IMR-90 (cell line): Measurements from ENCODE around the gene C15orf39. TPM values are rescaled to one million over a fixed set of nuclear protein-coding genes. Genes with fewer than 3 reads are reported as not detected.

Experiments
- ATAC-seq: fragments of 200-7000 bp; cut with Tn5 transposase; 2 replicates; pipeline ENCODE4 v1.9.1; 2020; ENCODE audit warnings: low read depth, mild to moderate bottlenecking, moderate library complexity
- BruUV-seq: library from RNA; stranded (reverse); fragments of 400-500 nt; replicated peaks from 2 replicates; lab custom pipeline; 2021; lab: Mats Ljungman, UMichigan
- CTCF ChIA-PET: fragments of 300-600 bp; formaldehyde crosslinking; extraction: SDS; loops from one replicate; lab custom pipeline; 2021; ENCODE audit warnings: antibody characterized with exemption; lab: Yijun Ruan, JAX
- POLR2A ChIA-PET: fragments of 300-600 bp; sonication (Branson Sonifier 250); formaldehyde crosslinking; loops from one replicate; lab custom pipeline; 2022; ENCODE audit warnings: antibody characterized with exemption; ENCODE audit not compliant: unreplicated experiment; lab: Charles Lee
- DNase-seq: peaks from one replicate; pipeline ENCODE4 v3.0.0; 2013
- H2AFZ ChIP-seq: replicated peaks from 2 replicates; pipeline ENCODE3; 2013; ENCODE audit warnings: low read length, mild to moderate bottlenecking; ENCODE audit not compliant: poor library complexity
- H2AK5ac ChIP-seq: 2 replicates; pipeline ENCODE4 v1.6.1; 2013; ENCODE audit warnings: low read depth, low read length, inconsistent platforms
- H2AK9ac ChIP-seq: replicated peaks from 2 replicates; pipeline ENCODE3; 2013; ENCODE audit warnings: mild to moderate bottlenecking, low read depth, low read length, moderate library complexity; ENCODE audit not compliant: poor library complexity
- H2BK120ac ChIP-seq: 2 replicates; pipeline ENCODE4 v1.6.1; 2013; ENCODE audit warnings: low read depth, low read length, inconsistent platforms
- H2BK15ac ChIP-seq: 3 replicates; pipeline ENCODE4 v1.6.1; 2013; ENCODE audit warnings: low read depth, low read length, inconsistent platforms
- H2BK20ac ChIP-seq: 2 replicates; pipeline ENCODE4 v1.6.1; 2013; ENCODE audit warnings: low read depth, mild to moderate bottlenecking, inconsistent platforms, low read length, moderate library complexity
- H2BK5ac ChIP-seq: 2 replicates; pipeline ENCODE4 v1.6.1; 2013; ENCODE audit warnings: mild to moderate bottlenecking, low read depth, low read length, inconsistent platforms; ENCODE audit not compliant: poor library complexity, severe bottlenecking
- H3K14ac ChIP-seq: replicated peaks from 2 replicates; pipeline ENCODE4 v1.6.1; 2013; ENCODE audit warnings: low read depth, low read length, inconsistent platforms
- H3K18ac ChIP-seq: 2 replicates; pipeline ENCODE4 v1.6.1; 2013; ENCODE audit warnings: low read depth, low read length, control low read depth
- H3K23ac ChIP-seq: 2 replicates; pipeline ENCODE4 v1.6.1; 2013; ENCODE audit warnings: low read depth, low read length, inconsistent platforms
- H3K27ac ChIP-seq: 2 replicates; pipeline ENCODE4 v1.5.1; 2013; ENCODE audit warnings: mild to moderate bottlenecking, control low read depth, low read length; ENCODE audit not compliant: insufficient read depth
- H3K27me3 ChIP-seq: 2 replicates; pipeline ENCODE4 v1.6.1; 2013; ENCODE audit warnings: low read length; ENCODE audit not compliant: control insufficient read depth, insufficient read depth
- H3K36me3 ChIP-seq: 2 replicates; pipeline ENCODE4 v1.6.1; 2013; ENCODE audit warnings: low read length, mixed read lengths; ENCODE audit not compliant: control insufficient read depth, insufficient read depth
- H3K4ac ChIP-seq: 2 replicates; pipeline ENCODE4 v1.6.1; 2013; ENCODE audit warnings: low read depth, low read length, inconsistent platforms
- H3K4me1 ChIP-seq: 2 replicates; pipeline ENCODE4 v1.6.1; 2013; ENCODE audit warnings: low read length, mixed read lengths; ENCODE audit not compliant: control insufficient read depth, insufficient read depth
- H3K4me2 ChIP-seq: 2 replicates; pipeline ENCODE4 v1.6.1; 2013; ENCODE audit warnings: low read depth, mild to moderate bottlenecking, control low read depth, low read length, moderate library complexity
- H3K4me3 ChIP-seq: 2 replicates; pipeline ENCODE4 v1.5.1; 2013; ENCODE audit warnings: low read depth, mild to moderate bottlenecking, control low read depth, low read length, moderate library complexity; ENCODE audit not compliant: insufficient read depth
- H3K56ac ChIP-seq: 2 replicates; pipeline ENCODE4 v1.6.1; 2013; ENCODE audit warnings: low read length, inconsistent platforms; ENCODE audit not compliant: insufficient read depth; ENCODE audit errors: extremely low read depth
- H3K79me1 ChIP-seq, 2 experiments: 2 replicates each; pipeline ENCODE4 v1.6.1; 2013; ENCODE audit warnings: low read length in 2 of 2, inconsistent platforms in 1 of 2, low read depth in 1 of 2
- H3K9ac ChIP-seq: 2 replicates; pipeline ENCODE4 v1.6.1; 2013; ENCODE audit warnings: low read depth, low read length, control low read depth
- H3K9me1 ChIP-seq: 2 replicates; pipeline ENCODE4 v1.6.1; 2013; ENCODE audit warnings: low read length, inconsistent platforms; ENCODE audit not compliant: insufficient read depth
- H3K9me3 ChIP-seq: 2 replicates; pipeline ENCODE4 v1.6.1; 2013; ENCODE audit warnings: low read length; ENCODE audit not compliant: control insufficient read depth, insufficient read depth
- H4K20me1 ChIP-seq: 2 replicates; pipeline ENCODE4 v1.6.1; 2013; ENCODE audit warnings: low read length, inconsistent platforms; ENCODE audit not compliant: insufficient read depth
- H4K5ac ChIP-seq: 2 replicates; pipeline ENCODE4 v1.6.1; 2013; ENCODE audit warnings: mild to moderate bottlenecking, low read depth, low read length, control low read depth
- H4K8ac ChIP-seq, 2 experiments: 2 replicates each; pipeline ENCODE4 v1.6.1; 2013; ENCODE audit warnings: low read depth in 2 of 2, low read length in 2 of 2, control low read depth in 1 of 2, inconsistent platforms in 1 of 2
- H4K91ac ChIP-seq: 2 replicates; pipeline ENCODE4 v1.6.1; 2013; ENCODE audit warnings: low read depth, low read length, inconsistent platforms; ENCODE audit not compliant: insufficient read depth
- BHLHE40 ChIP-seq: fragments of 150-350 bp; IDR thresholded peaks from 2 replicates; pipeline ENCODE4 v1.6.1; 2016; ENCODE audit warnings: mild to moderate bottlenecking, low read depth, low read length
- CEBPB ChIP-seq: IDR thresholded peaks from 2 replicates; pipeline ENCODE4 v1.6.1; 2012; ENCODE audit warnings: low read depth, low read length, improper control_type of control experiment
- CHD1 ChIP-seq: IDR thresholded peaks from 2 replicates; pipeline ENCODE4 v1.6.1; 2012; ENCODE audit warnings: low read depth, low read length, improper control_type of control experiment
- FOS ChIP-seq: fragments of 150-350 bp; IDR thresholded peaks from 2 replicates; pipeline ENCODE4 v1.6.1; 2016; ENCODE audit warnings: low read depth, low read length
- MAFK ChIP-seq: IDR thresholded peaks from 2 replicates; pipeline ENCODE4 v1.6.1; 2012; ENCODE audit warnings: low read depth, low read length, improper control_type of control experiment
- MAZ ChIP-seq: IDR thresholded peaks from 2 replicates; pipeline ENCODE4 v1.6.1; 2012; ENCODE audit warnings: low read depth, mild to moderate bottlenecking, low read length, improper control_type of control experiment, moderate library complexity, borderline replicate concordance
- MXI1 ChIP-seq: IDR thresholded peaks from 2 replicates; pipeline ENCODE4 v1.6.1; 2012; ENCODE audit warnings: low read depth, mild to moderate bottlenecking, low read length, moderate library complexity, borderline replicate concordance
- NFE2L2 ChIP-seq: fragments of 150-350 bp; IDR thresholded peaks from 2 replicates; pipeline ENCODE4 v1.6.1; 2016; ENCODE audit warnings: low read depth, mild to moderate bottlenecking, low read length
- POLR2A ChIP-seq: IDR thresholded peaks from 2 replicates; pipeline ENCODE4 v1.6.1; 2012; ENCODE audit warnings: mild to moderate bottlenecking, low read depth, low read length
- RAD21 ChIP-seq: IDR thresholded peaks from 2 replicates; pipeline ENCODE4 v1.6.1; 2012; ENCODE audit warnings: low read length, improper control_type of control experiment
- RCOR1 ChIP-seq: IDR thresholded peaks from 2 replicates; pipeline ENCODE4 v1.6.1; 2012; ENCODE audit warnings: mild to moderate bottlenecking, low read length, improper control_type of control experiment; ENCODE audit not compliant: insufficient replicate concordance
- RFX5 ChIP-seq: IDR thresholded peaks from 2 replicates; pipeline ENCODE4 v1.8.0; 2012; ENCODE audit warnings: low read depth, mild to moderate bottlenecking, low read length, moderate library complexity
- SMC3 ChIP-seq: fragments of 150-350 bp; IDR thresholded peaks from 2 replicates; pipeline ENCODE4 v1.6.1; 2016; ENCODE audit warnings: low read depth, mild to moderate bottlenecking, antibody characterized with exemption, low read length, moderate library complexity
- WGBS, 2 experiments: methylation state at CpG; one replicate each; pipeline versions ENCODE4 v1.1.5 to v1.1.7; 2013; ENCODE audit warnings: missing lambda C conversion rate in 2 of 2; ENCODE audit not compliant: insufficient read length in 1 of 2; ENCODE audit errors: extremely low coverage in 2 of 2; 5-methylcytosine and 5-hydroxymethylcytosine counted together
- dilution Hi-C: fragments of 300-500 bp; cut with HindIII; formaldehyde crosslinking; loops from one replicate; pipeline ENCODE4 v1.14.3; 2018; ENCODE audit warnings: low sequenced_read_pairs; ENCODE audit not compliant: unreplicated experiment
- in situ Hi-C: fragments of 300-500 bp; cut with MboI; formaldehyde crosslinking; loops from 3 replicates; pipeline ENCODE4 v1.14.3; 2019; ENCODE audit warnings: low sequenced_read_pairs, inconsistent platforms, mixed read lengths
- intact Hi-C: fragments of 100-400 bp; cut with micrococcal nuclease; formaldehyde crosslinking; loops from 2 replicates; pipeline ENCODE4 v1.10.0; 2022
- polyA plus RNA-seq, 3 experiments: library from polyadenylated mRNA; depleted of rRNA; stranded (reverse); fragments of >200 nt; gene quantifications; 2 replicates each; pipeline ENCODE4 v1.2.3, GENCODE V29; 2012; ENCODE audit warnings: low replicate concordance in 1 of 3
- total RNA-seq: library from RNA; depleted of rRNA; stranded (reverse); fragments of >200 nt; gene quantifications from 2 replicates; pipeline ENCODE4 v1.2.3, GENCODE V29; 2012
- TF ChIP-seq, protein P1 (sequence below): fragments of 150-350 bp; IDR thresholded peaks from 2 replicates; pipeline ENCODE4 v1.6.1; 2017; ENCODE audit warnings: mild to moderate bottlenecking, antibody characterized with exemption, low read length, low read depth
- TF ChIP-seq, protein P2 (sequence below): conservative IDR thresholded peaks from 2 replicates; pipeline ENCODE4 v1.5.1; 2012; ENCODE audit warnings: mild to moderate bottlenecking, low read depth, low read length, improper control_type of control experiment

C15orf39 gene
- total and polyA plus RNA-seq, 2 of the 4 experiments (the other 2 are of a cell fraction), result 1.3 to 5.7 TPM

DNA sequence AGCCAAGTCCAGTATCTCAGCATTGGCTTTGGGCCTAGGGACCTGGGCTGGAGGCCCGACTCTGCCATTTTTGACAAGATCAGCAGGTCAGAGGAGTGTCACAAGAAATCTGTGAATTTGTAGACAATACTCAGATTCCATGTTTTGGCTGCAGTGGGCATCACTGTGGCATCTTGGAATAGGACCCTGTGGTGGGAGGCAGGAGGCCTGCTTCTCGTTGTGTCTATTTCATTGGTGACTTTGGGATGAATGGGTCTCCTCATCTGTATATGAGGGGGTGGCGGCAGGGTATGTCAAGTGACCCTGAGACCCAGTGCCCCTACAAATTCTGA, 3.3 kb downstream of the C15orf39 start (continued):
- TF ChIP-seq RAD21 (no peak), CEBPB (no peak)

DNA sequence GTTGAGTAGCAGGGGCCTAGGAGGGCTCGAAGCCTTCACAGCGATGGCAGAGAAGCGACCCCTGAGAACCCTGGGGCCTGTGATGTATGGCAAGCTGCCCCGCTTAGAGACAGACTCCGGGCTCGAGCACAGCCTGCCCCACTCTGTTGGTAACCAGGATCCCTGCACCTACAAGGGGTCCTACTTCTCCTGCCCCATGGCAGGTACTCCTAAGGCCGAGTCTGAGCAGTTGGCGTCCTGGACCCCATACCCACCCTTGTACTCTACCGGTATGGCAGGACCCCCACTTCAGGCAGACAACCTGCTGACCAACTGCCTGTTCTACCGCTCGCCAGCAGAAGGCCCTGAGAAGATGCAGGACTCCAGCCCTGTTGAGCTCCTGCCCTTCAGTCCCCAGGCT, 4.3 kb downstream of the C15orf39 start:
- Histone ChIP-seq H3K18ac (no peak overlapping the region), H2BK15ac (no peak overlapping the region), H3K36me3 (peaks cover 45% of the 10 kb centered on the region), H3K9me3 (no peaks in the 10 kb centered on the region), H3K14ac (no peak overlapping the region), H3K23ac (no peak overlapping the region), H3K79me1 (peaks cover 19 to 76% of the 10 kb centered on the region in 2 experiments; a peak in 3 of 4 replicates), H2BK5ac (no peak overlapping the region), H3K27me3 (no peaks in the 10 kb centered on the region), H3K27ac (no peak overlapping the region), H3K4me3 (no peak overlapping the region), H2BK20ac (no peak overlapping the region), H2AFZ (no peak overlapping the region), H4K5ac (no peak overlapping the region), H3K4me2 (no peak overlapping the region), H3K9ac (no peak overlapping the region), H3K56ac (no peak overlapping the region), H2AK9ac (no peak overlapping the region), H3K4me1 (peaks cover 7% of the 10 kb centered on the region; the same call in 1 of the 2 replicates), H2AK5ac (no peak overlapping the region), H4K8ac (no peak overlapping the region), H4K91ac (no peak overlapping the region), H2BK120ac (no peak overlapping the region), H3K4ac (no peak overlapping the region), H3K9me1 (no peaks in the 10 kb centered on the region), H4K20me1 (peaks cover 82% of the 10 kb centered on the region)
- in situ Hi-C loops (no loop called here), intact Hi-C loops (no loop called here), dilution Hi-C loops (no loop called here)
- BruUV-seq, result no TSS peak
- ATAC-seq (no peak), DNase-seq (no peak)
- CTCF ChIA-PET, result interaction anchor here (2.1 kb wide), 1 partner anchor 162 kb away, joined by 6 read pairs; no protein-coding TSS in a partner anchor
- 93% methylated on average over 5 of the region's 11 CpGs; no CpG with 5 or more reads in 1 of the 2 experiments for WGBS, 2 experiments
- POLR2A ChIA-PET, result no interaction called here
- no peak for TF ChIP-seq RCOR1
- no peak for TF ChIP-seq SMC3
- TF ChIP-seq, protein P1, sequence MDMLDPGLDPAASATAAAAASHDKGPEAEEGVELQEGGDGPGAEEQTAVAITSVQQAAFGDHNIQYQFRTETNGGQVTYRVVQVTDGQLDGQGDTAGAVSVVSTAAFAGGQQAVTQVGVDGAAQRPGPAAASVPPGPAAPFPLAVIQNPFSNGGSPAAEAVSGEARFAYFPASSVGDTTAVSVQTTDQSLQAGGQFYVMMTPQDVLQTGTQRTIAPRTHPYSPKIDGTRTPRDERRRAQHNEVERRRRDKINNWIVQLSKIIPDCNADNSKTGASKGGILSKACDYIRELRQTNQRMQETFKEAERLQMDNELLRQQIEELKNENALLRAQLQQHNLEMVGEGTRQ, result no peak
- no peak for TF ChIP-seq NFE2L2
- TF ChIP-seq MXI1, result no peak
- TF ChIP-seq RFX5, result no peak
- TF ChIP-seq CHD1, result no peak
- TF ChIP-seq RAD21, result no peak
- TF ChIP-seq BHLHE40, result no peak
- TF ChIP-seq FOS, result no peak
- no peak for TF ChIP-seq MAZ
- TF ChIP-seq MAFK, result no peak
- no peak for TF ChIP-seq POLR2A
- TF ChIP-seq CEBPB, result no peak
- TF ChIP-seq, protein P2, sequence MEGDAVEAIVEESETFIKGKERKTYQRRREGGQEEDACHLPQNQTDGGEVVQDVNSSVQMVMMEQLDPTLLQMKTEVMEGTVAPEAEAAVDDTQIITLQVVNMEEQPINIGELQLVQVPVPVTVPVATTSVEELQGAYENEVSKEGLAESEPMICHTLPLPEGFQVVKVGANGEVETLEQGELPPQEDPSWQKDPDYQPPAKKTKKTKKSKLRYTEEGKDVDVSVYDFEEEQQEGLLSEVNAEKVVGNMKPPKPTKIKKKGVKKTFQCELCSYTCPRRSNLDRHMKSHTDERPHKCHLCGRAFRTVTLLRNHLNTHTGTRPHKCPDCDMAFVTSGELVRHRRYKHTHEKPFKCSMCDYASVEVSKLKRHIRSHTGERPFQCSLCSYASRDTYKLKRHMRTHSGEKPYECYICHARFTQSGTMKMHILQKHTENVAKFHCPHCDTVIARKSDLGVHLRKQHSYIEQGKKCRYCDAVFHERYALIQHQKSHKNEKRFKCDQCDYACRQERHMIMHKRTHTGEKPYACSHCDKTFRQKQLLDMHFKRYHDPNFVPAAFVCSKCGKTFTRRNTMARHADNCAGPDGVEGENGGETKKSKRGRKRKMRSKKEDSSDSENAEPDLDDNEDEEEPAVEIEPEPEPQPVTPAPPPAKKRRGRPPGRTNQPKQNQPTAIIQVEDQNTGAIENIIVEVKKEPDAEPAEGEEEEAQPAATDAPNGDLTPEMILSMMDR, result no peak
